Activated CD4-positive, alpha-beta T cell treated with anti-CD3 and anti-CD28 coated beads for 36 hours (primary cell): ENCODE measurements around the gene LPA. TPM values are rescaled to one million over a fixed set of nuclear protein-coding genes. Genes with fewer than 3 reads are reported as not detected.
"Not testable (repeated sequence)": the region's sequence is repeated elsewhere in the genome, so short reads cannot be mapped to it uniquely, and the experiment has no call there.

Experiments
- ATAC-seq: fragments of 200-7000 bp; cut with Tn5 transposase; one replicate; pipeline ENCODE4 v1.10.0; 2021; ENCODE audit warnings: mild to moderate bottlenecking, moderate library complexity
- CTCF ChIA-PET: fragments of 350-600 bp; sonication (Branson Sonifier 250); formaldehyde crosslinking; loops from one replicate; lab custom pipeline; 2021; ENCODE audit warnings: antibody characterized with exemption; lab: Charles Lee
- POLR2A ChIA-PET: fragments of 350-600 bp; sonication (Branson Sonifier 250); formaldehyde crosslinking; loops from one replicate; lab custom pipeline; 2021; ENCODE audit warnings: antibody characterized with exemption, inconsistent platforms; lab: Charles Lee
- DNase-seq: peaks from one replicate; pipeline ENCODE4 v3.0.0-alpha.2; 2020
- H3K27ac Mint-ChIP-seq: one replicate; pipeline ENCODE4 v1.8.0; 2021; ENCODE audit warnings: mixed read lengths
- H3K27me3 Mint-ChIP-seq: one replicate; pipeline ENCODE4 v1.8.0; 2021; ENCODE audit warnings: mixed read lengths
- H3K36me3 Mint-ChIP-seq: one replicate; pipeline ENCODE4 v1.8.0; 2021; ENCODE audit warnings: low read depth, mixed read lengths
- H3K4me1 Mint-ChIP-seq: one replicate; pipeline ENCODE4 v1.8.0; 2021; ENCODE audit warnings: mixed read lengths
- H3K4me3 Mint-ChIP-seq: one replicate; pipeline ENCODE4 v1.8.0; 2021; ENCODE audit warnings: mild to moderate bottlenecking, moderate library complexity, mixed read lengths
- H3K9me3 Mint-ChIP-seq: one replicate; pipeline ENCODE4 v1.8.0; 2021; ENCODE audit warnings: low read depth, mixed read lengths
- intact Hi-C, 2 experiments: fragments of 100-400 bp; cut with DNase I in 1 of 2; cut with micrococcal nuclease in 1 of 2; formaldehyde crosslinking; loops; one replicate each; pipeline versions ENCODE4 v1.14.2 to v1.15.1; 2022 to 2024; cut with DNase I, micrococcal nuclease
- total RNA-seq, 2 experiments: library from RNA; stranded (reverse); gene quantifications; one replicate each; pipeline ENCODE4 v1.2.3, GENCODE V29; 2021

LPA gene
- total RNA-seq, 2 experiments from 2014 or later, result not detected

DNA sequence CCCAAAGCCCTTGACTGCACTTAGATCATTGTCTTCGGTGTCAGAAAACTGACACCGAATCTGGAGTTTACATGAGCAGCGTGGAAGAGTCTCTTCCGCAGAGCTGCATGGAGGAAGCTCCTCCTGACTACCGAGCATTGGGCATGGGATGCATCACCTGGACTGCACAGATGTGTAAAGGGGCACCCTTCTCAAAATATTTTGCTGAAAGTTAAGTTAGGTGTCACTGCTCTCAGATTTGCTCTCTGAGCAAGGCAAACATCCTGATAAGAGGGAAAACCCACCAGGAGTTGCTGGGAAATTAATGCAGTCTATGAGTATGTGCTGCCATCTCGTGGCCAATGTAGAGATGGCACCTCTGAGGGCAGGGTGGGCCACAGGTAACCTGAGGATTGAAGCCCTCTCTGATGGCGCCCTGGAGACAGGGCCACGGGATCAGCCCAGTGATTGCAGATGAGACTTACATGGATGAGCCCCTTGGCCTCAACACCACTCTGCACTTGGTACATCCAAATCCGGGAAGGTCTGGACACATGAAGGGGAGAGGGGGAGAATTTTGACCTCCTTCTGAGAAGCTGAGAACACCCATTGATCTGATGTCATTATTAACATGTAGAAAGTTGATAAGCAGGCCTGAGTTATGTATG is 129.9 kb downstream of the LPA start:
- ATAC-seq, result peak; percentile 76
- Mint-ChIP-seq H3K4me1 (no peaks in the 10 kb centered on the region), H3K27ac (no peak overlapping the region), H3K9me3 (peaks cover 3% of the 10 kb centered on the region), H3K36me3 (peaks cover 1% of the 10 kb centered on the region), H3K27me3 (peaks cover 2% of the 10 kb centered on the region), H3K4me3 (no peak overlapping the region)
- ChIA-PET CTCF (interaction anchor here (0.6 to 3.2 kb wide), 14 partner anchors 12 to 826 kb away, joined by 3 to 88 read pairs (median 3); no protein-coding TSS in a partner anchor), POLR2A (interaction anchor here (1.0 kb wide), 1 partner anchor 9 kb away, joined by 3 read pairs; no protein-coding TSS in a partner anchor)
- DNase-seq, result peak; percentile 71
- intact Hi-C loops, result loop anchor here (1.0 to 5.0 kb wide), 3 partner anchors 14 to 397 kb away; no protein-coding TSS in a partner anchor

DNA sequence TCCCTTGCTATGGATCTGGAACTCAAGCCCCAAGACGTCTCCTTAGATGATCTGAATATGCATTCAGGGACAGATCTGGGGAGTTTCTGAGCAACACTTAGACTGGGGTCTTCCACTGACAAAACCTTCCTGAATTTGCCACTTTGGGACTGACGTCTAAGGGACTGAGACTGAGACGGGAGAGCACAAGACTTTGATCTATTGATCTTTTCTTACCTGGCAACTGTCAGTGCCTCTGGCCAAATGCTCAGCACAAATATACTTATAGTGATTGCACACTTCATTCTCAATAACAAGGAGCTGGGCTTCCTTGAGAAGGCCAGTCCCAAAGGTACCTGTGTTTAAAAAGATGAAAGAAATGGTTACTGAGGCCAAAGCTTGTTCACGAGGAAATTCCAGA is 131.8 kb downstream of the LPA start:
- Mint-ChIP-seq H3K4me3 (no peak overlapping the region), H3K27ac (no peak overlapping the region), H3K4me1 (no peaks in the 10 kb centered on the region), H3K9me3 (peaks cover 5% of the 10 kb centered on the region), H3K36me3 (peaks cover 4% of the 10 kb centered on the region), H3K27me3 (peaks cover 10% of the 10 kb centered on the region)
- intact Hi-C loops, result loop anchor here in 1 of 2 experiments (5.0 kb wide), 1 partner anchor 395 kb away; no protein-coding TSS in a partner anchor
- ChIA-PET CTCF (interaction anchor here (3.2 kb wide), 1 partner anchor 10 kb away, joined by 88 read pairs; no protein-coding TSS in a partner anchor), POLR2A (no interaction called here)
- ATAC-seq (no peak), DNase-seq (no peak)

DNA sequence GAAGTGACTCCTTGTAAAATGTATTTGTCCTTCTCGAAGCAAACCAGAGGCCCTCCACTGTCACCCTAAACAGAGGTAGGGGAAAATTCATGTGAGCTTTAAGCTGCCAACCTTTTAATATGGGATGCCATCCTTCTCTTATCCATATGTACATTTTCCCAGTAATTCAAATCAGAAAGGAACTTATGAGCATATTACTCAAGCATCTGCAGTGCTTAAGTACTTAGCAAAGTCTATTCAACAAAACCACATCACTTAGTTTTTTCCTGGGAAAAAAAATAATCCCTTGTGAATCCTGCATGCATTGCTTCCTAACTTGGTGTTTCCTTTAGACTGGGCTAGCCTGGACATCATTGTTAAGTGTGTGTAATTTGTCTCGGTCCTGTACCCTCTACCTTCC is 132.2 kb downstream of the LPA start:
- DNase-seq, result no peak
- CTCF ChIA-PET, result interaction anchor here (1.0 to 3.2 kb wide), 2 partner anchors 9 to 10 kb away, joined by 6 to 88 read pairs; no protein-coding TSS in a partner anchor
- Mint-ChIP-seq H3K4me1 (no peaks in the 10 kb centered on the region), H3K9me3 (peaks cover 5% of the 10 kb centered on the region), H3K4me3 (no peak overlapping the region), H3K27ac (no peak overlapping the region), H3K36me3 (peaks cover 4% of the 10 kb centered on the region), H3K27me3 (peaks cover 10% of the 10 kb centered on the region)
- POLR2A ChIA-PET, result no interaction called here
- no peak for ATAC-seq
- intact Hi-C loops, result loop anchor here in 1 of 2 experiments (5.0 kb wide), 1 partner anchor 395 kb away; no protein-coding TSS in a partner anchor

DNA sequence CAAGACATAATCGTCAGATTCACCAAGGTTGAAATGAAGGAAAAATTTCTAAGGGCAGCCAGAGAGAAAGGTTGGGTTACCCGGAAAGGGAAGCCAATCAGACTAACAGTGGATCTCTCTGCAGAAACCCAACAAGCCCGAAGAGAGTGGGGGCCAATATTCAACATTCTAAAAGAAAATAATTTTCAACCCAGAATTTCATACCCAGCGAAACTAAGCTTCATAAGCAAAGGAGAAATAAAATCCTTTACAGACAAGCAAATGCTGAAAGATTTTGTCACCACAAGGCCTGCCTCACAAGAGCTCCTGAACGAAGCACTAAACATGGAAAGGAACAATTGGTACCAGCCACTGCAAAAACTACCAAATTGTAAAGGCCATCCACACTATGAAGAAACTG is 134.6 kb downstream of the LPA start:
- POLR2A ChIA-PET, DNase-seq, CTCF ChIA-PET, H3K9me3 Mint-ChIP-seq, H3K36me3 Mint-ChIP-seq, H3K27me3 Mint-ChIP-seq, H3K4me1 Mint-ChIP-seq, H3K27ac Mint-ChIP-seq, ATAC-seq, H3K4me3 Mint-ChIP-seq: not testable (repeated sequence)
- intact Hi-C loops, result loop anchor here (10.0 kb wide), 2 partner anchors 835 to 845 kb away; partner anchors contain the start of gene SOD2 (in 1 of the 2)

DNA sequence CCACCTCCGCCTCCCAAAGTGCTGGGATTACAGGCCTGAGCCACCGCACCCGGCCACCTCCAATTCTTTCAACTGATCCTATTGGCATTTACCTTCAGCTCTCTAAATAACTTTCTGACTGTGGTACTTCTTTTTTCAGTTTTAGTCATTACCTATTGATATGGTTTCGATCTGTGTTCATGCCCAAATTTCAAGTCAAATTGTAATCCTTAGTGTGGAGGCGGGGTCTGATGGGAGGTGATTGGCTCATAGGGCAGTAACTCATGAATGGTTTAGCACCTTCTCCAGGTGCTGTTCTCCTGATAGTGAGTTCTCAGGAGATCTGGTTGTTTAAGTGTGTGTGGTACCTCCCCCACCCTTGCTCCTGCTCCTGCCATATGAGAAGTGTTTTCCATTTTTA is 140.9 kb downstream of the LPA start:
- Mint-ChIP-seq H3K4me3 (no peak overlapping the region), H3K27me3 (no peaks in the 10 kb centered on the region), H3K9me3 (no peaks in the 10 kb centered on the region), H3K27ac (no peak overlapping the region), H3K36me3 (no peaks in the 10 kb centered on the region), H3K4me1 (peaks cover 23% of the 10 kb centered on the region)
- ChIA-PET CTCF (interaction anchor here (0.7 to 7.4 kb wide), 4 partner anchors 8 to 77 kb away, joined by 4 to 88 read pairs (median 7); no protein-coding TSS in a partner anchor), POLR2A (interaction anchor here (0.6 kb wide), 1 partner anchor 868 kb away, joined by 3 read pairs; no protein-coding TSS in a partner anchor)
- intact Hi-C loops, result loop anchor here (1.0 to 10.0 kb wide), 7 partner anchors 61 to 849 kb away; partner anchors contain the start of gene SOD2 (in 1 of the 2)
- ATAC-seq (peak; percentile 76), DNase-seq (peak; percentile 54)

DNA sequence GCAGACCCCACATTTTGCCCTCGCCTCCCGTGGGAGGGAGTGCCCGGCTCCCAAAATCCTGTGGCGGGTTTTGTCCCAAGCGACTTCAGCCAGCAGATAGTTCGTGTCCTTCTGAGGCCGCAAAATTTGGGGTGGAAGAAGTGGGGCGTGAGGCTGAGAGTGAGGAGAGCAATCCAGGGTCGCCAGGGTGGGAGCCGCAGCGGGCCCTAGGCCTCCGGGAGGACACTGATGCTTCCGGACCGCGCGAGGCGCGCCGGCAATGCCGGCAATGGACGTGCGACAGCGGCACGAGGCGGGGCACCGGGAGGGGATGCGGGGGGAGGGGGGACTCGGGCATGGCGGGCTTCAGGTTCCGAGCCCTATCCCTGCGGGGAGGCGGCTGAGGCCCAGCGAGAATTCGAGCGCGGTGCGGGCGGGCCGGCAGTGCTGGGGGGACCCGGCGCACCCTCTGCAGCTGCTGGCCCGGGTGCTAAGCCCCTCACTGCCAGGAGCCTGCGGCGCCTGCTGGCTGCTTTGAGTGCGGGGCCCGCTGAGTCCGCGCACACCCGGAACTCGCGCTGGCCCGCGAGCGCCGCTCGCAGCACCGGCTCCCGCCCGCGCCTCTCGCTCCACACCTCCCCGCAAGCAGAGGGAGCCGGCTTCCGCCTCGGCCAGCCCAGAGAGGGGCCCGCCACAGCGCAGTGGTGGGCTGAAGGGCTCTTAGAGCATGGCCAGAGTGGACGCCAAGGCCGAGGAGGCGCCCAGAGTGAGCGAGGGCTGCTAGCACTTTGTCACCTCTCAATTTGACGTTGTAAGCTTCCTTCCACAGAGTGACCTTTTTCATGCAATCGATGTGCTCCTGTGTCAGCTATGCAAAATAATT is 143.8 kb downstream of the LPA start:
- Mint-ChIP-seq H3K4me3 (peak overlapping the region; percentile 79), H3K9me3 (no peaks in the 10 kb centered on the region), H3K4me1 (peaks cover 25% of the 10 kb centered on the region), H3K27me3 (peaks cover 5% of the 10 kb centered on the region), H3K36me3 (no peaks in the 10 kb centered on the region), H3K27ac (peak overlapping the region; percentile 80)
- peak; percentile 83 for DNase-seq
- ATAC-seq, result peak; percentile 76
- ChIA-PET POLR2A (interaction anchor here (0.6 to 0.7 kb wide), 2 partner anchors 12 to 731 kb away, joined by 3 to 4 read pairs; partner anchors contain the start of gene TCP1), CTCF (interaction anchor here (0.6 to 7.4 kb wide), 17 partner anchors 9 to 1300 kb away, joined by 3 to 88 read pairs (median 4); no protein-coding TSS in a partner anchor)
- intact Hi-C loops, result loop anchor here (1.0 to 10.0 kb wide), 11 partner anchors 14 to 852 kb away; partner anchors contain the start of genes MAP3K4 (in 1 of the 2) and SOD2 (in 1 of the 2)

DNA sequence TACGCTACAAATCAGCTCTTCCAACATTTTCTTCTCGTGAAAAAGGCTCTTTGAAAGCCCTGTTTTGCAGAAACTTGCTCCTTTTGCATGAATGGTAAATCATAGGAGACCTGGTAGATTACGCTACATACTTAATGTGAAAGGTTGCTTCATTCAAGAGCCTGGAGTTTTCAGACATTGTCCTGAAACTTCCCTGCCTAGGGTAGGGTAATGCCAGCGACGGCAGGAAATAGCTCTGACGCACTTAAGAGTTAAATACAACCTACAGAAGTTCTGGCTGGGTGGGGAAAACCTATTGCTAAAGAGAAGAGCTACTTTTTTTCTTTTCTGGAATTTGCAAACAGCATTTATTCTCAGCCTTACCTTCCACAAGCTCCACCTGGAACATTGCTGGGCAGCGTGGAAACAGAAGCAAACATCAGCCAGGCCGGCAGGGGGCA is 144.5 kb downstream of the LPA start:
- ChIA-PET CTCF (interaction anchor here (0.6 to 7.4 kb wide), 20 partner anchors 9 to 1300 kb away, joined by 3 to 88 read pairs (median 3); no protein-coding TSS in a partner anchor), POLR2A (no interaction called here)
- Mint-ChIP-seq H3K4me3 (peak overlapping the region; percentile 79), H3K4me1 (peaks cover 25% of the 10 kb centered on the region), H3K36me3 (no peaks in the 10 kb centered on the region), H3K9me3 (no peaks in the 10 kb centered on the region), H3K27ac (peak overlapping the region; percentile 80), H3K27me3 (peaks cover 7% of the 10 kb centered on the region)
- DNase-seq (no peak), ATAC-seq (peak; percentile 76)
- intact Hi-C loops, result loop anchor here (1.0 to 10.0 kb wide), 11 partner anchors 15 to 853 kb away; partner anchors contain the start of genes MAP3K4 (in 1 of the 2) and SOD2 (in 1 of the 2)

DNA sequence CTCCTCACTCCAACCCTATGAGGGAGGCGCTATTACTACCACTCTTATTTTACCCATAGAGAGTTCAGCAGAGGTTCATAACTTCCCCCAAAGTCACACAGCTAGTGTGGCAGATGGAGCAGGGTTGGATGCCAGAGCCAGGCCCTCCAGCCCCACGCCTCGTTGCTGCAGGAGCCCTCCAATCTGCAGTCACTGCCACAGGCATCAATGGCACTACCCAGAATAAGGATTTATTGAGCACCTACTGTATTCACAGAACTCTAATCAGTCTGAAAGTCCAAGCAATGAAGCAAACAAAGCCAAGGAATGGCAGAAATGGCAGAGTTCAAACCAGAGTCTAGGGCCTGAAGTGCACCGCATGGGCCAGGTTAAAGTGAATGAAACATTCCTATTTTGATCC is 144.9 kb downstream of the LPA start:
- Mint-ChIP-seq H3K4me3 (peak overlapping the region; percentile 26), H3K36me3 (no peaks in the 10 kb centered on the region), H3K27me3 (peaks cover 7% of the 10 kb centered on the region), H3K4me1 (peaks cover 25% of the 10 kb centered on the region), H3K27ac (no peak overlapping the region), H3K9me3 (no peaks in the 10 kb centered on the region)
- ChIA-PET CTCF (interaction anchor here (0.6 to 7.4 kb wide), 21 partner anchors 8 to 1299 kb away, joined by 3 to 88 read pairs (median 3); no protein-coding TSS in a partner anchor), POLR2A (no interaction called here)
- ATAC-seq (no peak), DNase-seq (no peak)
- intact Hi-C loops, result no loop called here

DNA sequence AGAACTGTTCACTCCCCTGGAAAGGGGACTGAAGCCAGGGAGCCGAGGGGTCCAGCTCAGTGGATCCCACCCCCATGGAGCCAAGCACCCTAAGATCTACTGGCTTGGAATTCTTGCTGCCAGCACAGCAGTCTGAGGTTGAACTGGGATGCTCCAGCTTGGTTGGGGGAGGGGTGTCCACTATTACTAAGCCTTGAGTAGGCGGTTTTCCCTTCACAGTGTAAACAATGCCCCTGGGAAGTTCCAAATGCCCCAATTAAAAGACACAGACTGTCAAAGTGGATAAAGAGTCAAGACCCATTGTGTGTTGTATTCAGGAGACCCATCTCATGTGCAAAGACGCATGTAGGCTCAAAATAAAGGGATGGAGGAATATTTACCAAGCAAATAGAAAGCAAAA is 150.2 kb downstream of the LPA start:
- no peak for DNase-seq
- Mint-ChIP-seq H3K4me1 (peaks cover 3% of the 10 kb centered on the region), H3K27ac (no peak overlapping the region), H3K9me3 (no peaks in the 10 kb centered on the region), H3K36me3 (no peaks in the 10 kb centered on the region), H3K4me3 (no peak overlapping the region), H3K27me3 (peaks cover 7% of the 10 kb centered on the region)
- intact Hi-C loops, result no loop called here
- POLR2A ChIA-PET, result no interaction called here
- CTCF ChIA-PET, result no interaction called here
- ATAC-seq, result no peak

DNA sequence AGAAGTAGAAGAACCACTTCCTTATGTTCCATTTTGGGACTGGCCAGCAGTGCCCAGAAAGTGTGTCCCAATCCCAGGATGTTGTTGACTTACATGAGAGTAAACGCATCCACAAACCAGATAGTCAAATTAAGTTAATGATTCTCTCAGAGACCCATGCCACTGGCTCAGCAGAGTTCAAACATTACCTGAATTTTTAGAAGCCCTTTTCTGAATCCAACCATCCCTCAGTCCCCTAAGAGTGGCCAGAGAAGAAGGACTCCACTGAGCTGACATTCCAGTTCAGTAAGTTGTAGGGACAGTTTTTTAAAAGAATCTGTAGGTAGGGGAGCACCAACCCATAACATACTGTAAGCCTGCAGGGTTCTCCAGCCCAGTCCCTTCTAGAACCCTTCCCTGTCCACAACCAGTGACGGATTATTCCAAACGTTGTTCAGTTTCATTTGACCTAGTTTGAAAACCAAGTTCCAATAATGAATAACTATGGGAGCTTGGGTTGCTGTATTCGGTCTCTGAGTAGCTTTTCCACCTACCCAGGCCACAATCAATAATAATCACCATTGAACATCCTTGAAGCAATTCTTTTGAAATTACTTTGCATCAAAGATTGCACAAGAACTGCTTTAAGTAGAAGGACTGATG is 153.0 kb downstream of the LPA start:
- Mint-ChIP-seq H3K27ac (no peak overlapping the region), H3K36me3 (no peaks in the 10 kb centered on the region), H3K9me3 (no peaks in the 10 kb centered on the region), H3K4me1 (no peaks in the 10 kb centered on the region), H3K27me3 (peaks cover 5% of the 10 kb centered on the region), H3K4me3 (no peak overlapping the region)
- POLR2A ChIA-PET, result no interaction called here
- CTCF ChIA-PET, result interaction anchor here (0.9 to 1.4 kb wide), 2 partner anchors 9 to 22 kb away, joined by 5 to 6 read pairs; no protein-coding TSS in a partner anchor
- ATAC-seq (no peak), DNase-seq (no peak)
- intact Hi-C loops, result no loop called here
